ENCODE data around the gene HNRNPM. TPM values are rescaled to one million over a fixed set of nuclear protein-coding genes. Genes with fewer than 3 reads are reported as not detected.
"Not testable (repeated sequence)": the region's sequence is repeated elsewhere in the genome, so short reads cannot be mapped to it uniquely, and the experiment has no call there.

Gene HNRNPM
- polyA plus RNA-seq, 1 donor from 2014 or later: 210 TPM

- peak overlapping the region; percentile 81 to 99 (median 95) for H3K4me3 Mint-ChIP-seq
- H3K27me3 Mint-ChIP-seq: no peaks in the 10 kb centered on the region
- H3K9me3 Mint-ChIP-seq: no peaks in the 10 kb centered on the region
- peaks cover 9 to 19% (median 14%) of the 10 kb centered on the region in 3 donors for H3K4me1 Mint-ChIP-seq
- H3K27ac Mint-ChIP-seq: peak overlapping the region; percentile 84 to 98 (median 98)
- H3K36me3 Mint-ChIP-seq: peaks cover 3% of the 10 kb centered on the region
Measured at GRCh38 chr19:8513036-8513686, 68.4 kb downstream of the HNRNPM start.

- Mint-ChIP-seq H3K27me3 (no peaks in the 10 kb centered on the region), H3K36me3 (peaks cover 3% of the 10 kb centered on the region), H3K4me1 (peaks cover 9 to 24% (median 17%) of the 10 kb centered on the region in 3 donors), H3K4me3 (peak within 1 kb of the TSS; percentile 92 to 99 (median 95)), H3K27ac (peak within 1 kb of the TSS; percentile 84 to 98 (median 98)), H3K9me3 (no peaks in the 10 kb centered on the region)
Measured at GRCh38 chr19:8513687-8514504, 69.1 kb downstream of the HNRNPM start, which contains the start of gene ZNF414. Gene ZNF414 (minus strand): TSS chr19:8514167. CDS start chr19:8514046, 121 bp downstream.

- not testable (repeated sequence) for H3K9me3 Mint-ChIP-seq, H3K36me3 Mint-ChIP-seq, H3K27me3 Mint-ChIP-seq
- Mint-ChIP-seq H3K4me3 (peak overlapping the region; percentile 92 to 99 (median 95)), H3K4me1 (peaks cover 9 to 24% (median 17%) of the 10 kb centered on the region in 3 donors), H3K27ac (peak overlapping the region; percentile 84 to 98 (median 98))
Measured at GRCh38 chr19:8514505-8515009, 69.8 kb downstream of the HNRNPM start.

- Mint-ChIP-seq H3K9me3 (no peaks in the 10 kb centered on the region), H3K27me3 (no peaks in the 10 kb centered on the region), H3K36me3 (no peaks in the 10 kb centered on the region), H3K4me3 (peak overlapping the region; percentile 82 to 92 (median 88)), H3K4me1 (peaks cover 9 to 24% (median 17%) of the 10 kb centered on the region in 3 donors), H3K27ac (peak overlapping the region in 2 of 3 donors; percentile 57 to 84)
Measured at GRCh38 chr19:8515317-8515716, 70.5 kb downstream of the HNRNPM start.

- Mint-ChIP-seq H3K27ac (peak overlapping the region; percentile 64 to 89 (median 76)), H3K9me3 (no peaks in the 10 kb centered on the region), H3K36me3 (no peaks in the 10 kb centered on the region), H3K4me1 (peaks cover 9 to 24% (median 17%) of the 10 kb centered on the region in 3 donors), H3K27me3 (no peaks in the 10 kb centered on the region), H3K4me3 (peak overlapping the region in 3 of 4 donors; percentile 65 to 83 (median 81))
Measured at GRCh38 chr19:8517551-8518442, 73.0 kb downstream of the HNRNPM start.

- H3K27ac Mint-ChIP-seq: peak overlapping the region in 1 of 3 donors; percentile 72
- no peaks in the 10 kb centered on the region for H3K36me3 Mint-ChIP-seq
- no peaks in the 10 kb centered on the region for H3K9me3 Mint-ChIP-seq
- peaks cover 6 to 21% (median 14%) of the 10 kb centered on the region in 3 donors for H3K4me1 Mint-ChIP-seq
- H3K4me3 Mint-ChIP-seq: peak overlapping the region; percentile 10 to 67 (median 32)
- no peaks in the 10 kb centered on the region for H3K27me3 Mint-ChIP-seq
Measured at GRCh38 chr19:8518536-8518935, 73.8 kb downstream of the HNRNPM start.

GRCh38 chr19:8519388-8519787, 74.6 kb downstream of the HNRNPM start:
- Mint-ChIP-seq H3K9me3 (no peaks in the 10 kb centered on the region), H3K4me1 (peaks cover 4 to 18% (median 11%) of the 10 kb centered on the region in 3 donors), H3K36me3 (no peaks in the 10 kb centered on the region), H3K4me3 (no peak overlapping the region), H3K27ac (peak overlapping the region in 1 of 3 donors; percentile 56), H3K27me3 (no peaks in the 10 kb centered on the region)

- Mint-ChIP-seq H3K36me3 (peaks cover 6% of the 10 kb centered on the region), H3K4me3 (no peak overlapping the region), H3K9me3 (no peaks in the 10 kb centered on the region), H3K27me3 (no peaks in the 10 kb centered on the region), H3K4me1 (peaks cover 0 to 2% (median 0%) of the 10 kb centered on the region in 3 donors), H3K27ac (no peak overlapping the region)
Measured at GRCh38 chr19:8525401-8525684, 80.6 kb downstream of the HNRNPM start.

GRCh38 chr19:8526345-8527091, 81.7 kb downstream of the HNRNPM start:
- Mint-ChIP-seq H3K27me3 (no peaks in the 10 kb centered on the region), H3K4me1 (peaks cover 0 to 2% (median 0%) of the 10 kb centered on the region in 3 donors), H3K4me3 (no peak overlapping the region), H3K9me3 (no peaks in the 10 kb centered on the region), H3K27ac (peak overlapping the region in 1 of 3 donors; percentile 41), H3K36me3 (peaks cover 7% of the 10 kb centered on the region)

- Mint-ChIP-seq H3K27me3 (no peaks in the 10 kb centered on the region), H3K27ac (no peak overlapping the region), H3K9me3 (no peaks in the 10 kb centered on the region), H3K4me3 (no peak overlapping the region), H3K4me1 (peaks cover 0 to 2% (median 0%) of the 10 kb centered on the region in 3 donors), H3K36me3 (peaks cover 11% of the 10 kb centered on the region)
Measured at GRCh38 chr19:8528500-8528899, 83.7 kb downstream of the HNRNPM start.

- Mint-ChIP-seq H3K4me3 (no peak overlapping the region), H3K27me3 (no peaks in the 10 kb centered on the region), H3K4me1 (peaks cover 0 to 2% (median 0%) of the 10 kb centered on the region in 3 donors), H3K27ac (no peak overlapping the region), H3K9me3 (no peaks in the 10 kb centered on the region), H3K36me3 (peaks cover 11% of the 10 kb centered on the region)
Measured at GRCh38 chr19:8529369-8530006, 84.7 kb downstream of the HNRNPM start.

- no peak overlapping the region for H3K27ac Mint-ChIP-seq
- H3K9me3 Mint-ChIP-seq: no peaks in the 10 kb centered on the region
- H3K36me3 Mint-ChIP-seq: peaks cover 8% of the 10 kb centered on the region
- H3K4me1 Mint-ChIP-seq: peaks cover 0 to 2% (median 0%) of the 10 kb centered on the region in 3 donors
- no peaks in the 10 kb centered on the region for H3K27me3 Mint-ChIP-seq
- no peak overlapping the region for H3K4me3 Mint-ChIP-seq
Measured at GRCh38 chr19:8530061-8530679, 85.4 kb downstream of the HNRNPM start.

- no peak overlapping the region for H3K27ac Mint-ChIP-seq
- peaks cover 0 to 2% (median 0%) of the 10 kb centered on the region in 3 donors for H3K4me1 Mint-ChIP-seq
- no peak overlapping the region for H3K4me3 Mint-ChIP-seq
- no peaks in the 10 kb centered on the region for H3K9me3 Mint-ChIP-seq
- H3K27me3 Mint-ChIP-seq: no peaks in the 10 kb centered on the region
- peaks cover 16% of the 10 kb centered on the region for H3K36me3 Mint-ChIP-seq
Measured at GRCh38 chr19:8531470-8531869, 86.7 kb downstream of the HNRNPM start.

Data from IgD-negative memory B cell (primary cell).